NCI-H1105 treated with DMSO at 0.1 percent for 48 hours (cell line): ENCODE results near the gene S100A5.

Experiments
- DNase-seq: peaks from one replicate; lab custom pipeline; 2025; lab: John Stamatoyannopoulos, UW

The S100A5 gene

GRCh38 chr1:153547560-153548551 lies 7.1 kb upstream of the S100A5 start:
- DNase-seq: no peak

- no peak for DNase-seq
Observed at GRCh38 chr1:153546796-153547559, 6.2 kb upstream of the S100A5 start.

GRCh38 chr1:153546371-153546770 lies 5.6 kb upstream of the S100A5 start:
- no peak for DNase-seq

GRCh38 chr1:153545067-153546055 lies 4.6 kb upstream of the S100A5 start, which contains the start of gene S100A4:
S100A4 (minus strand) TSS chr1:153545806; CDS start chr1:153544794, 1,012 bp downstream.
- DNase-seq: peak; percentile 34

GRCh38 chr1:153544453-153545066 lies 3.8 kb upstream of the S100A5 start:
- DNase-seq: no peak

GRCh38 chr1:153543736-153544135 lies 3.0 kb upstream of the S100A5 start:
- no peak for DNase-seq

- no peak for DNase-seq
Observed at GRCh38 chr1:153542956-153543711, 2.4 kb upstream of the S100A5 start.

- DNase-seq: no peak
Observed at GRCh38 chr1:153541641-153542590, 1.2 kb upstream of the S100A5 start.

GRCh38 chr1:153539395-153540093 lies 1.2 kb downstream of the S100A5 start:
- DNase-seq: no peak

GRCh38 chr1:153538315-153538821 lies 2.4 kb downstream of the S100A5 start:
- no peak for DNase-seq

GRCh38 chr1:153537376-153537730 lies 3.4 kb downstream of the S100A5 start:
- no peak for DNase-seq

- DNase-seq: no peak
Observed at GRCh38 chr1:153536671-153537375, 3.9 kb downstream of the S100A5 start.

- DNase-seq: peak; percentile 43
Observed at GRCh38 chr1:153536012-153536670, 4.6 kb downstream of the S100A5 start.

GRCh38 chr1:153535242-153536011 lies 5.3 kb downstream of the S100A5 start, which contains the start of gene S100A6:
S100A6 (minus strand) TSS chr1:153535991; CDS start chr1:153535339, 652 bp downstream.
- no peak for DNase-seq

- no peak for DNase-seq
Observed at GRCh38 chr1:153534925-153535241, 5.9 kb downstream of the S100A5 start.

GRCh38 chr1:153534226-153534924 lies 6.4 kb downstream of the S100A5 start:
- no peak for DNase-seq
